HAP-1 (cell line): ENCODE results near the gene TLDC2.
"Not testable (repeated sequence)": the region's sequence is repeated elsewhere in the genome, so short reads cannot be mapped to it uniquely, and the experiment has no call there.

Experiments
- DNase-seq, 2 experiments: peaks; one replicate each; pipeline ENCODE4 v3.0.0-alpha.2; 2016 to 2020; ENCODE audit warnings: low spot score in 2 of 2
- H3K27me3 ChIP-seq: fragments of 250-450 bp; sonication (Bioruptor Pico); 2 replicates; pipeline ENCODE4 v1.5.1; 2020; ENCODE audit warnings: low read depth, mild to moderate bottlenecking, moderate library complexity
- H3K36me3 ChIP-seq: fragments of 250-450 bp; sonication (Bioruptor Pico); replicated peaks from 2 replicates; pipeline ENCODE4 v1.5.1; 2020; ENCODE audit warnings: mild to moderate bottlenecking
- H3K4me1 ChIP-seq: fragments of 250-450 bp; sonication (Bioruptor Pico); 2 replicates; pipeline ENCODE4 v1.5.1; 2020; ENCODE audit warnings: mild to moderate bottlenecking
- H3K4me3 ChIP-seq: fragments of 250-450 bp; sonication (Bioruptor Pico); 2 replicates; pipeline ENCODE4 v1.5.1; 2020; ENCODE audit warnings: mild to moderate bottlenecking, moderate library complexity
- H3K9me3 ChIP-seq: fragments of 250-450 bp; sonication (Bioruptor Pico); 2 replicates; pipeline ENCODE4 v1.5.1; 2020; ENCODE audit warnings: mild to moderate bottlenecking, moderate library complexity
- in situ Hi-C: fragments of 300-500 bp; cut with MboI; formaldehyde crosslinking; loops from 3 replicates; pipeline ENCODE4 v1.14.3; 2020; ENCODE audit warnings: low sequenced_read_pairs, inconsistent platforms, mixed read lengths

The TLDC2 gene

DNA sequence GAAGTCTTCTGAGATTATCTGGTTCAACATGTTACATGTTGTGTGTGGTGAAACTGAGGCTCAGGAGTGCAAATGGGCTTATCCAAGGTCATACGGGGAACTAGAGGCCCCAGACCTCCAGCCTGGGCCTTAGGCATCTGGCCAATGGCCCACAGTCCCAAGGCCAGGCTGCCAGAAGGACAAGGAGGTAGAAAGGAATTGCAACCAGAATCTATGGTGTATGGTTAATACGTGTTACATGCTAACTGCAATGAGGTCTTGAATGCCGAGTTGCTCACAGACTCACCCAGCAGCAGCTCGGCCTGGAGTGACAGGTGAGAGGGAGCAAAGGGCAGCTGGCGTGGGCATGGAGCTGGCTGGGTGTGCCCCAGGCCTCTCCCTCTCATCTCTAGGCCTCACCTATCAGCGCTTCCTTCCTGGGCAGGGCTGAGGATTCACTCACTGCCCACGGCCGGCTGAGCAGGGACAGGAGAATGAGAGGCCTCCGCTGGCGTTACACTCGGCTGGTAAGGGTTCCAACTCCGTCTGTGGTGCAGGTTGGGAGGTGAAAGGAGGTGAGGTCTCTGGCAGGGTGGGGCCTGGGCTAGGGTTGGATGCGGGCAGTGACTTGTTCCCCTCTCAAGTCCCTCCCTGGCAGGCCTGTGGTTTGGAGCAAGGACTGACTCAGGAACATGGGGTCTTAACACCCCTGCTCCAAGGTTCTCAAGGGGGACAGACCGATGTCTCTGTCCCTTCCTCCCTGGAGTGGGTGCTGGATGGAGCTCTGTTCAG lies at the start of gene TLDC2:
Gene TLDC2 (plus strand): TSS at position 437 of the 771 bp plus-strand sequence. CDS start 37 bp downstream, at position 474.
- Histone ChIP-seq H3K4me1 (no peaks in the 10 kb centered on the region), H3K9me3 (no peaks in the 10 kb centered on the region), H3K4me3 (no peak within 1 kb of the TSS), H3K36me3 (no peaks in the 10 kb centered on the region), H3K27me3 (no peaks in the 10 kb centered on the region)
- in situ Hi-C loops = no loop called here
- no peak for DNase-seq

DNA sequence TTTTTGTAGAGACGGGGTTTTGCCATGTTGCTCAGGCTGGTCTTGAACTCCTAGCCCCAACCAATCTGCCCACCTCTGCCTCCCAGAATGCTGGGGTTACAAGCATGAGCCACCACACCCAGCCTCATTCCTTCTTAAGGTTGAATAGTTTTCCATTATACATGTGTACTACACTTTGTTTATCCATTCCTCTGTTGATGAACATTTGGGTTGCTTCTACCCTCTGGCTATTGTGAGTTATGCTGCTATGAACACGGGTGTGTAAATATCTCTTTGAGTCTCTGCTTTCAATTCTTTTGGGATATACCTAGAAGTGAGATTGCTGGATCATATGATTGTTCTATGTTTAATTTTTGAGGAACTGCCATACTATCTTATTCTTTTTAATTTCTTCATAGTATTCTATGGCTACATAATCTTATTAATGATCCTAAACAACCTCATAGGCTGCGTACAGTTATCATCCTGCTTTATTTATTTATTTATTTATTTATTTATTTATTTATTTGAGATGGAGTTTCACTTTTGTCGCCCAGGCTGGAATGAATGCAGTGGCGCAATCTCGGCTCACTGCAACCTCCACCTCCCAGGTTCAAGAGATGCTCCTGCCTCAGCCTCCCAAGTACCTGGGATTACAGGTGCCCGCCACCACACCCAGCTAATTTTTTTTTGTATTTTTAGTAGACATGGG lies 49.2 kb upstream of the TLDC2 start:
- in situ Hi-C loops = no loop called here
- H3K27me3 ChIP-seq = no peaks in the 10 kb centered on the region
- H3K9me3 ChIP-seq = no peaks in the 10 kb centered on the region
- H3K4me1 ChIP-seq = no peaks in the 10 kb centered on the region
- no peak overlapping the region for H3K4me3 ChIP-seq
- no peak for DNase-seq
- H3K36me3 ChIP-seq = peaks cover 48% of the 10 kb centered on the region

DNA sequence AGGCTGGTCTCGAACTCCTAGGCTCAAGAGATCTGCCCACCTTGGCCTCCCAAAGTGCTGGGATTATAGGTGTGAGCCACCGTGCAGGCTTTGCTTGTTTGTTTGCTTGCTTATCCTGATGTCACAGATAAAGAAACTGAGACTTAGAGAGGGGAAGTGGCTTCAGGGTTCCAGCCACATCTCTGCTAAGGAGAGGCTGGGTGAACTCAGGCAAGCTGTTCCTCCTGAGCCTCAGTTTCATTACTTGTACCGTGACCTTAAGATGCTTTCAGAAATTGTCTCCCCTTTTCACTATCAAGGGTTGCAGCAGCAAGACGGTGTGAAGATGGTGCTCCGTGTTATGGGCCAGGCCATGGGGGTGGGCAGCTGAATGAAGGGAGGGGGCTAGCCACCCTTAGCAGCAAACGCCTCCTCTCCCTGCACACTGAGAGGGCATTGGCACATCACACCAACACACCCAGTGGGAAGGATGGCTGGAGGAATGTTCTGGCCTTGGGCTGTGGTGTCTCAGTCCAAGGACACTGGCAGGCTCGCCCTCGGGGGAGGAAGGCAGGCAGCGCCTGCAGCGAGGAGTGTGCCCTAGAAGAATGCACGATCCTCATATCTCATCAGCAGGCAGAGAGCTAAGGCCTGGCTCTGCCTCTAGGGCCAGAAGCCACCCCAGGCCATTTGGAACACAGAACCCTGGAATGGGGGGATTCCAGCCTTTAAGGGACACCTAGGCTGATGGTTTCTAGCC lies 48.2 kb upstream of the TLDC2 start:
- Histone ChIP-seq H3K4me3 (no peak overlapping the region), H3K27me3 (no peaks in the 10 kb centered on the region), H3K9me3 (no peaks in the 10 kb centered on the region), H3K4me1 (no peaks in the 10 kb centered on the region), H3K36me3 (peaks cover 48% of the 10 kb centered on the region)
- DNase-seq = no peak
- in situ Hi-C loops = no loop called here

DNA sequence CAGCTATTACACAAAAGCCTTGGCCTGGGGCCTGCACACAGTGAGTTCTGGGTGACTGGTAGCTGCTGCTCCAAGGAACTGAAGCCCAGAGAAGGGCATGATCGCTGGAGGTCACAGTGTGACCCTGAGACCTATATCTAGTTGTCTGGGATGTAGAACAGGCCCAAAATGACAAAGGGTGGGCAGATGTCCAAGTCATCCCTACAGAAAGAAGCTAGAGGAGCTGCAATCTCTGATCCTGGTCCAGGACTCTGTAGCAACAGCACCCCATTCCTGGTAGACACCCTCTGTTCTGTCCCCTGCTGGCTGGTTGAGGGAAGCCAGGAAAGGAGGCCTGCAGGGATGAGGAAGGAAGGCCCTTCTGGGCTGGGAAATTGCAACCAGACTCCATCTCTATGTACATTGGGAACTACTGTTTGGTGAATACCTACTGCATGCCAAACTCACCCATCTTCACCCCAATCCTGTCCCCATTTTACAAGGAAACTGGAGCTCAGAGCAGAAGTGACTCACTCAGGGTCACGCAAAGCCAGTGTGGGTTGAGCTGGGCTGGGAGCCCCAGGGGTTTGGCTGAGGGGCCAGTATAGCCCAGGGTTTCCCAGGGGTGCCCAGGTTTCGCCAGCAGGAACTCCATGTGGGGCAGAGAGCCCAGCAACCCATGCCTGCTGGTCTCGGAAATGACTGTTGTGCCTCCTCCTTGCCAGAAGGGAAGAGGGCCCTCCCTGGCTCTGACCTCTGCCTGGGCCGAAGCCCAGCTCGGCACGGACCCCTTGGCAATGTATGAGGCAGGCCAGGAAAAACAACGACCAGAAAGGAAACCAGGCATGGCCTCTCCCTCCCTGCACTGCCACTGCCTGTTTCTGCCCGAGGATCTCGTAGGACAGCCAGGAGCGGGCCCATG lies 44.9 kb upstream of the TLDC2 start:
- in situ Hi-C loops = no loop called here
- Histone ChIP-seq H3K9me3 (no peaks in the 10 kb centered on the region), H3K36me3 (peaks cover 31% of the 10 kb centered on the region), H3K4me1 (peaks cover 6% of the 10 kb centered on the region), H3K27me3 (no peaks in the 10 kb centered on the region), H3K4me3 (no peak overlapping the region)
- DNase-seq = no peak

DNA sequence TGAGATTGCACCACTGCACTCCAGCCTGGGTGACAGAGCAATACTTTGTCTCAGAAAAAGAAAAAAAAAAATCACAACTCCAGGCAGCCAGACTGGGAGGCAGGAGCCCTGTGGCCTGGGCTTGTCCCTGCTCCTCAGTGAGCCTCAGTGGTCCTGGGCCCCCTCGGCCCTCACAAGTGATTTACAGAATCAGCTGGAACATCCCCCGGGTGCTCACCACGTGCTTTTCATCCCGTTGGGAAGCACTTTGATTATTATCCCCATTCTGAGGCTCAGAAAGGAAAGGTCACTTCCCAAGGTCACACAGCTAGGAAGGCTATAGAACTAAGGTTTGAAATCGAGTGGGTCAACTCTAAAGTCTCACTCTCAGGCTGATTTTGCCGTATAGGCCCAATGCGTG lies 43.1 kb upstream of the TLDC2 start:
- no peak overlapping the region for H3K4me3 ChIP-seq
- H3K27me3 ChIP-seq = no peaks in the 10 kb centered on the region
- H3K9me3 ChIP-seq = no peaks in the 10 kb centered on the region
- H3K4me1 ChIP-seq = peaks cover 10% of the 10 kb centered on the region
- in situ Hi-C loops = no loop called here
- no peak for DNase-seq
- peaks cover 26% of the 10 kb centered on the region for H3K36me3 ChIP-seq

DNA sequence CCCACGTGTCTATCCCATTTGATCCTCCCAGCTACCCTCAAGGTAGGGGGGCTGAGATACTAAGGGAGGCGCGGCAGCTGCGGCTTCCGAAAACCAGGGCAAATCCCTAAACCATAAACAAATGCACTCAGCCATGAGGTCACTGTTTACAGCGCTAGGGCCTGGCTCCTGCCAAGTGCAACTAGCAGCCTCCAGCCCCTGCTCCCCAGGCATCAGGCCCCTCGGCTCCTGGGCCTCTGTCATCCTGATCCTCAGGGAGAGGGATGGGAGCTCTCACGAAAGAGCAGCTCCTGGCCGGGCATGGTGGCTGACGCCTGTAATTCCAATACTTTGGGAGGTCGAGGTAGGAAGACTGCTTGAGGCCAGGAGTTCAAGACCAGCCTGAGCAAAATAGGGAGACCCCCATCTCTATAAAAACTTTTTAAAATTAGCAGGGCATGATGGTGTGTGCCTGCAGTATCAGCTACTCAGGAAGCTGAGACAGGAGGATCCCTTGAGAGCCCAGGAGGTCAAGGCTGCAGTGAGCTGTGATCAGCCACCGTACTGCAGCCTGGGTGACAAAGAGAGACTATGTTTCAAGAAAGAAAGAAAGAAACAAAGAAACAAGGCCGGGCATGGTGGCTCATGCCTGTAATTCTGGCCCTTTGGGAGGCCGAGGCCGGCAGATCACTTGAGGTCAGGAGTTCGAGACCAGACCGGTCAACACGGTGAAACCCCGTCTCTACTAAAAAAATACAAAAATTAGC lies 42.5 kb upstream of the TLDC2 start:
- Histone ChIP-seq H3K36me3 (peaks cover 23% of the 10 kb centered on the region), H3K4me1 (peaks cover 10% of the 10 kb centered on the region), H3K4me3 (no peak overlapping the region), H3K9me3 (no peaks in the 10 kb centered on the region), H3K27me3 (no peaks in the 10 kb centered on the region)
- no peak for DNase-seq
- in situ Hi-C loops = no loop called here

DNA sequence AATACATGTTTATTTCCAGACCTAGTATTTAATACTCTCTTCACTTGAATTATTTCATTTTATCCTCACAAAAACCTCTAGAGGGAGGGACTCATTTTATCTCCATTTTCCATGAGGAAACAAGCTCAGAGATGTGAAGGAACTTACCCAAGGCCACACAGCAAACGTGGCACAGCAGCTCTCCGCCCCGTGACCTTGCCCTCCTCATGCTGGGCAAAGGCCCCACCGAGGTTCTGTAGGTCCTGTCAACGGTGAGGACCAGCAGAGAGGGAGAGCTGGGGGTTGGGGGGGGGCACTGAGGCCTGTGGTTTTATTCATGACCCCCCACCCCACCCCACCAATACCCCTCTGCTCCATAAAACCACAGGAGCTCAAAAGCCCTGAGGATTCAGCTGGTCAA lies 40.9 kb upstream of the TLDC2 start:
- DNase-seq = no peak
- peaks cover 10% of the 10 kb centered on the region for H3K4me1 ChIP-seq
- no peak overlapping the region for H3K4me3 ChIP-seq
- H3K27me3 ChIP-seq = no peaks in the 10 kb centered on the region
- H3K36me3 ChIP-seq = peaks cover 24% of the 10 kb centered on the region
- no peaks in the 10 kb centered on the region for H3K9me3 ChIP-seq
- in situ Hi-C loops = no loop called here

DNA sequence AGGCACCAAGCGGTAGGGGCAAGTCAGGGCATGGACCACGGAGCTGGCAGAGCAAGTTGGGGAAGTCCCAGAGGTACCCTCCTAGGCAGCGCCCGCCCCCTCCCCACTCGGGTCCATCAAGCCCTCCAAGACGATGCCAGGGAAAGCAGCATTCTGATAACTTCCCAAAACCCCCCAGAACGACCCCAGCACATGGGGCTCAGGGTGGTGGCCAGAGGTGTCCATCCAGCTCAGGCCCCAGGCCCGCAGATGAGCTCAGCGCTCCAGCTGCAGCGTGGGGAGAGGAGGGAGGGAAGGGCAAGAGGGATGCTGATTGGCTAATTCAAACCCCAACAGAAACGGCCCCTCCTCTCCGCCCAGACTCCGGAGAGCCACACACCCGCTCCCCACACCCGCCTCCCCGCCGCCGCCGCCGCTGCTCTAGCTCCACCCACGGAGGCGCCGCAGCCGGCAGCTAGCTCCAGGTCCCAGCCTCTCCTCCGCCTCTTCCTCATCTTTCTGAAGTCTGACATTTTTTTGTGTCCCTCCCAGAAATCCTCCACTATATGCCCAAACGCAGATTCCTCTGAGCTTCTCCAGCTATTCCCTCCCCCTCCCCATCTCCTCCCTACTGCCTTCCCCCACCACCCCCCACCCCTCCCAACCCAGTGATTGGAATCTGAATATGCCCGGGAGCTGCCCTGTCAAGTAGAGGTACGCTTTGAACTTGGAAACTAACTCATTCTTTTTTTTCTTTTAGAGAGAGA lies 40.3 kb upstream of the TLDC2 start:
- Histone ChIP-seq H3K27me3 (no peaks in the 10 kb centered on the region), H3K9me3 (no peaks in the 10 kb centered on the region), H3K4me1 (peaks cover 10% of the 10 kb centered on the region), H3K36me3 (peaks cover 18% of the 10 kb centered on the region), H3K4me3 (0 out of 2 replicates have a peak overlapping the region, but pooled peaks have one; percentile 8)
- in situ Hi-C loops = no loop called here
- peak; percentile 94 to 97 for DNase-seq

DNA sequence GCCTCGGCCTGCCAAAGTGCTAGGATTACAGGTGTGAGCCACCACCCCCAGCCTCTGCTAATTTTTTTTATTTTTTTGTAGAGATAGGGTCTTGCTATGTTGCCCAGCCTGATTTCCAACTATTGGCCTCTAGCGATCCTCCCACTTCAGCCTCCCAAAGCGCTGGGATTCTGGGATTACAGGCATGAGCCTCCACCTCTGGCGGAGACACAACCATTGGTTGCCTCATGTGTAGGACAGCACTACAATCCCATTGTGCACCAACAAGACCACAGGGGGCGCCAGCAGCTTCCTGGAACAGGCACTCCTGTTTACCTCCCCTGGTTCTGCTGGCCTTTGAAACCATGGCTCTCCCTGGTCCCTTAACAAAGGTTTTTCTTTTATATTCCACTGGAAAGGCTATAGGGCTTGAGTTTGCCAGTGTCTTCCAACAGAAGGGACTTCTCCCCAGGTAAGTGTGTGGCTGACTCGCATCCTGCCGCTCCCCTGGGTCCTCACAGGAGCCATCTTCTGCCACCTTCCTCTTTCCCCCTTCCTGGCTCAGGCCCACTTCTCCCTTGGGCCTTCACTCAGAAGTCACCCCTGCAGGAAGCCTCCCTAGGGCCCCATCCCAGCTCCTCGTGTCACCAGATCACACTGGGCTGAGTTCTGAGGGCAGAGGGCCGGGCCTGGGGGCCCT lies 39.2 kb upstream of the TLDC2 start:
- Histone ChIP-seq H3K9me3 (no peaks in the 10 kb centered on the region), H3K27me3 (no peaks in the 10 kb centered on the region), H3K4me1 (peaks cover 11% of the 10 kb centered on the region), H3K36me3 (peaks cover 17% of the 10 kb centered on the region), H3K4me3 (no peak overlapping the region)
- DNase-seq = peak; percentile 58 to 91
- in situ Hi-C loops = no loop called here

DNA sequence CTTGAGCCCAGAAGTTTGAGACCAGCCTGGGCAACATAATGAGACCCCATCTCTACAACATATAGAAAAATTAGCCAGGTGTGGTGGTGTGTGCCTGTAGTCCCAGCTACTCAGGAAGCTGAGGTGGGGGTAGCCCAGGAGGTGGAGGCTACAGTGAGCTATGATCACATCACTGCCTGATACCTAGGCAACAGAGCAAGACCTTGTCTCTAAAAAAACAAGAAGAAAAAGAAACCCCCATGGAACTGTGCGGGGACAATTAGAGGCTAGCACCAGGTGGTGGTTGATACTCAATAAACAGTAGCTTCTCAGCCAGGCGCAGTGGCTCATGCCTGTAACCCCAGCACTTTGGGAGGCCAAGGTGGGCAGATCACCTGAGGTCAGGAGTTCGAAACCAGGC lies 37.6 kb upstream of the TLDC2 start:
- in situ Hi-C loops, H3K4me3 ChIP-seq, H3K9me3 ChIP-seq, H3K27me3 ChIP-seq, DNase-seq: not testable (repeated sequence)
- H3K4me1 ChIP-seq = peaks cover 17% of the 10 kb centered on the region
- peaks cover 17% of the 10 kb centered on the region for H3K36me3 ChIP-seq

DNA sequence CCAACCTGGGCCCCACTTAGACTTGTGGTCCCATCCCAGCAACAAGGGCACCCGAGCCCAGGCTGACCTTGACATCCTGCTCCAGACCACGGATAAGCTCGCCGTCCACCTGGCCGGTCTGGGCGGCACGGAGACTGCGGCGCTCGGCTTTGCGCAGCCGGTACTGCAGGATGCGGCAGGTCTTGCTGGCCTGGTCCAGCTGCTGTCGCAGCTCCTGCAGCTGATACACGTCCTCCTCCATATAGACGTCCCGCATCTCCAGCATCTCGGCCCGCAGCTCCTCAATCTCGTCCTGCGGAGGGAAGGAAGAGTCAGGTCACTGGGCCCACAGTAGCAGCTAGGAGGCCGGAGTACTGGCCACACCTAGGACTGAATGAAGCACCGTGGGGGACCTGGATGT lies 36.8 kb upstream of the TLDC2 start:
- Histone ChIP-seq H3K27me3 (no peaks in the 10 kb centered on the region), H3K36me3 (peaks cover 17% of the 10 kb centered on the region), H3K9me3 (no peaks in the 10 kb centered on the region), H3K4me1 (peaks cover 17% of the 10 kb centered on the region), H3K4me3 (no peak overlapping the region)
- in situ Hi-C loops = no loop called here
- no peak for DNase-seq

DNA sequence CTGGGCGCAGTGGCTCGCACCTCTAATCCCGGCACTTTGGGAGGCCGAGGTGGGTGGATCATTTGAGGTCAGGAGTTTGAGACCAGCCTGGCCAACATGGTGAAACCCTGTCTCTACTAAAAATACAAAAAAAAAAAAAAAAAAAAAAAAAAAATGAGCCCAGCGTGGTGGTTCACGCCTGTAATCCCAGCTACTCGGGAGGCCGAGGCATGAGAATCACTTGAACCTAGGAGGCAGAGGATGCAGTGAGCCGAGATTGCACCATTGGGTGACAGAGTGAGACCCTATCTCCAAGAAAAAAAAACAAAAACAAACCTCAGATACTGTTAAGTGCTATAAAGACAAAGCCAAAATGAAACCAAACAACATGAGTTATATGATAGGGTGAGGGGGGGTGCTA lies 34.9 kb upstream of the TLDC2 start:
- in situ Hi-C loops, H3K9me3 ChIP-seq: not testable (repeated sequence)
- peaks cover 11% of the 10 kb centered on the region; the same call in 1 of the 2 replicates for H3K4me1 ChIP-seq

More for the DNA sequence above, 34.9 kb upstream of the TLDC2 start:
- not testable (repeated sequence) for H3K4me3 ChIP-seq, DNase-seq, H3K27me3 ChIP-seq
- H3K36me3 ChIP-seq = peaks cover 17% of the 10 kb centered on the region
